Measurements from ENCODE around the gene PPP1R1B. TPM values are rescaled to one million over a fixed set of nuclear protein-coding genes. Genes with fewer than 3 reads are reported as not detected.

Gene PPP1R1B
- total RNA-seq, 1 experiment from 2014 or later = not detected

- in situ Hi-C loops (cut with HindIII; ENCODE audit: low pct_unique_long_range_greater_than_20kb, low sequenced_read_pairs) = no loop called here
- DNase-seq (ENCODE audit: low read depth) = no peak
These were observed 45.1 kb downstream of the PPP1R1B start for GRCh38 chr17:39671651-39672521.

- in situ Hi-C loops (cut with HindIII; ENCODE audit: low pct_unique_long_range_greater_than_20kb, low sequenced_read_pairs) = no loop called here
- DNase-seq (ENCODE audit: low read depth) = no peak
These were observed 46.0 kb downstream of the PPP1R1B start for GRCh38 chr17:39672522-39673334.

- in situ Hi-C loops (cut with HindIII; ENCODE audit: low pct_unique_long_range_greater_than_20kb, low sequenced_read_pairs) = no loop called here
- DNase-seq (ENCODE audit: low read depth) = no peak
These were observed 46.8 kb downstream of the PPP1R1B start for GRCh38 chr17:39673335-39674081.

GRCh38 chr17:39674179-39674578, 47.4 kb downstream of the PPP1R1B start:
- DNase-seq (ENCODE audit: low read depth) = no peak
- in situ Hi-C loops (cut with HindIII; ENCODE audit: low pct_unique_long_range_greater_than_20kb, low sequenced_read_pairs) = no loop called here

GRCh38 chr17:39674702-39675389, 48.1 kb downstream of the PPP1R1B start:
- no peak for DNase-seq (ENCODE audit: low read depth)
- in situ Hi-C loops (cut with HindIII; ENCODE audit: low pct_unique_long_range_greater_than_20kb, low sequenced_read_pairs) = loop anchor here (25.0 kb wide), 1 partner anchor 138 kb away; no protein-coding TSS in a partner anchor

GRCh38 chr17:39675390-39676082, 48.8 kb downstream of the PPP1R1B start:
- in situ Hi-C loops (cut with HindIII; ENCODE audit: low pct_unique_long_range_greater_than_20kb, low sequenced_read_pairs) = loop anchor here (25.0 kb wide), 1 partner anchor 138 kb away; no protein-coding TSS in a partner anchor
- no peak for DNase-seq (ENCODE audit: low read depth)

GRCh38 chr17:39676198-39676819, 49.6 kb downstream of the PPP1R1B start:
- peak; percentile 58 for DNase-seq (ENCODE audit: low read depth)

GRCh38 chr17:39677072-39677471, 50.3 kb downstream of the PPP1R1B start:
- no peak for DNase-seq (ENCODE audit: low read depth)
- in situ Hi-C loops (cut with HindIII; ENCODE audit: low pct_unique_long_range_greater_than_20kb, low sequenced_read_pairs) = loop anchor here (25.0 kb wide), 1 partner anchor 140 kb away; no protein-coding TSS in a partner anchor

More at GRCh38 chr17:39676198-39676819, 49.6 kb downstream of the PPP1R1B start:
- in situ Hi-C loops (cut with HindIII; ENCODE audit: low pct_unique_long_range_greater_than_20kb, low sequenced_read_pairs) = loop anchor here (25.0 kb wide), 1 partner anchor 139 kb away; no protein-coding TSS in a partner anchor

- in situ Hi-C loops (cut with HindIII; ENCODE audit: low pct_unique_long_range_greater_than_20kb, low sequenced_read_pairs) = loop anchor here (25.0 kb wide), 1 partner anchor 140 kb away; no protein-coding TSS in a partner anchor
- no peak for DNase-seq (ENCODE audit: low read depth)
These were observed 51.0 kb downstream of the PPP1R1B start for GRCh38 chr17:39677542-39678339.

- in situ Hi-C loops (cut with HindIII; ENCODE audit: low pct_unique_long_range_greater_than_20kb, low sequenced_read_pairs) = loop anchor here (25.0 kb wide), 1 partner anchor 141 kb away; no protein-coding TSS in a partner anchor
- no peak for DNase-seq (ENCODE audit: low read depth)
These were observed 51.8 kb downstream of the PPP1R1B start for GRCh38 chr17:39678340-39679116.

GRCh38 chr17:39679521-39680192, 52.9 kb downstream of the PPP1R1B start:
- in situ Hi-C loops (cut with HindIII; ENCODE audit: low pct_unique_long_range_greater_than_20kb, low sequenced_read_pairs) = loop anchor here (25.0 kb wide), 1 partner anchor 142 kb away; no protein-coding TSS in a partner anchor

GRCh38 chr17:39683295-39683939, 56.7 kb downstream of the PPP1R1B start:
- DNase-seq (ENCODE audit: low read depth) = no peak
- in situ Hi-C loops (cut with HindIII; ENCODE audit: low pct_unique_long_range_greater_than_20kb, low sequenced_read_pairs) = loop anchor here (25.0 kb wide), 1 partner anchor 146 kb away; no protein-coding TSS in a partner anchor

More at GRCh38 chr17:39679521-39680192, 52.9 kb downstream of the PPP1R1B start:
- no peak for DNase-seq (ENCODE audit: low read depth)

- in situ Hi-C loops (cut with HindIII; ENCODE audit: low pct_unique_long_range_greater_than_20kb, low sequenced_read_pairs) = loop anchor here (25.0 kb wide), 1 partner anchor 147 kb away; no protein-coding TSS in a partner anchor
These were observed 57.8 kb downstream of the PPP1R1B start for GRCh38 chr17:39684369-39685192.

More at GRCh38 chr17:39684369-39685192, 57.8 kb downstream of the PPP1R1B start:
- DNase-seq (ENCODE audit: low read depth) = no peak

Data from Caki2 (cell line).